Small intestine (tissue), 7 donors: Measurements from ENCODE around the gene CPZ. TPM values are rescaled to one million over a fixed set of nuclear protein-coding genes. Genes with fewer than 3 reads are reported as not detected.

Source experiments
- DNase-seq, 2 donors: peaks; one replicate each; pipeline versions ENCODE4 v3.0.0 to v3.0.0-alpha.2; 2013
- FAIRE-seq: peaks from 2 replicates; lab custom pipeline; 2012; peaks lifted over from hg19 to GRCh38; lab: Jason Lieb, UNC
- H3K27ac ChIP-seq, 3 donors: one replicate each; pipeline ENCODE4 v1.5.1; 2013; ENCODE audit warnings: low read length in 2 of 3, mild to moderate bottlenecking in 2 of 3, control low read depth in 1 of 3, inconsistent platforms in 1 of 3, low read depth in 1 of 3, moderate library complexity in 1 of 3
- H3K27me3 ChIP-seq, 3 donors: one replicate each; pipeline ENCODE4 v1.6.1; 2013; ENCODE audit warnings: low read length in 3 of 3, inconsistent platforms in 1 of 3; ENCODE audit not compliant: control insufficient read depth in 3 of 3, insufficient read depth in 3 of 3
- H3K36me3 ChIP-seq, 3 donors: one replicate each; pipeline ENCODE4 v1.6.1; 2013; ENCODE audit warnings: low read length in 3 of 3, inconsistent platforms in 1 of 3, low read depth in 1 of 3, mild to moderate bottlenecking in 1 of 3, moderate library complexity in 1 of 3; ENCODE audit not compliant: control insufficient read depth in 3 of 3, insufficient read depth in 2 of 3
- H3K4me1 ChIP-seq, 3 donors: one replicate each; pipeline ENCODE4 v1.6.1; 2013; ENCODE audit warnings: low read length in 2 of 3, inconsistent platforms in 1 of 3, low read depth in 1 of 3, mild to moderate bottlenecking in 1 of 3, moderate library complexity in 1 of 3; ENCODE audit not compliant: control insufficient read depth in 3 of 3, insufficient read depth in 2 of 3
- H3K4me3 ChIP-seq, 3 donors: one replicate each; pipeline ENCODE4 v1.5.1; 2013; ENCODE audit warnings: low read length in 3 of 3, control low read depth in 1 of 3, inconsistent platforms in 1 of 3, low read depth in 1 of 3, mild to moderate bottlenecking in 1 of 3, moderate library complexity in 1 of 3
- H3K9me3 ChIP-seq, 2 donors: one replicate each; pipeline ENCODE4 v1.6.1; 2013; ENCODE audit warnings: low read depth in 1 of 2, low read length in 1 of 2; ENCODE audit not compliant: control insufficient read depth in 2 of 2, insufficient read depth in 1 of 2
- WGBS, 3 donors: extraction: QIAGEN DNeasy Blood & Tissue Kit; methylation state at CpG; one replicate each; pipeline ENCODE4 v1.1.7; 2013; 5-methylcytosine and 5-hydroxymethylcytosine counted together
- polyA plus RNA-seq, 4 donors: library from polyadenylated mRNA; stranded (reverse) in 3 of 4; unstranded in 1 of 4; fragments of 200-250 nt in 3 of 4; fragments of 120-200 nt in 1 of 4; gene quantifications; one replicate each; pipeline versions ENCODE4 v1.2.1 to v1.2.3, GENCODE V29; 2013
- donor health status: healthy with polysubstance abuse.
- donor health status: control.
- donor health status: control.
- donor health status: Bipolar disorder and iron deficiency.
- donor health status: healthy.

CPZ gene
- polyA plus RNA-seq, 4 donors, result 0.27 to 3.8 (median 1.7) TPM; not detected in 1

DNA sequence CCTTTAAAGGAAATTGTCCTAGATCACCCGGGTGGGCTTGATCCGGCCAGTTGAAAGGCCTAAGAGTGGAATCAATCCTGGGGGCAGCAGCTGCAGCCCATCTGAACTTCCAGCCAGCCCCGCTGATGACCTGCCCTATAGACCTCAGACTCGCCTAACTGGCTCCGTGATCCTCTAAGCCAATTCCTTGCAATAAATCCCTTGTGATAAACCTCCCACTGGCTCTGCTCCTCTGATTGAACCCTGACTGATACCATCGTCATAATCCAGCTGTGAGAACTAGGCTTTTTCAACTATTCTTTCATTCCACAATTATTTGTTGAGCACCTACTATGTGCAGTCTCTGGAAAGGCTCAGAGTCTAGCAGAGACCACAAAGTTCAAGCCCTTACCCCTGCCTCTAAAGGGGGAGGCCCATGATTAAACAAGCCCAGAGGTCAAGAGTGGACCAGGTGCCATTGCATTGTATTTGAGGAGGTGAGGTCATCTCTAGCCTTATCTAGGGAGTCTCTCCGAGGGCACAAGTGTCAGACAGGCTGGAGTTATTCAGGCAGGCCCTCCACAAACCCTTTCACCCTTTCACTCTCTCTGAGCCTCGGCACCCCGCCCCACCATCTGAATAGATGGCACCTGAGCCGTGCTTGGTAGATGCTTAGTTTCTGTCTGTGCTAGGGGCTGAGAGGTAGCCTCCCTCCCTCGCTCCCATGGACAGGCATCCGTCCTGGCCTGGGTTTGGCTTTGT lies 32.9 kb upstream of the CPZ start:
- DNase-seq (no peak), FAIRE-seq (no peak)
- H3K36me3 ChIP-seq, result no peaks in the 10 kb centered on the region
- H3K4me1 ChIP-seq, result no peaks in the 10 kb centered on the region
- no peaks in the 10 kb centered on the region for H3K9me3 ChIP-seq
- no peak overlapping the region for H3K27ac ChIP-seq
- H3K27me3 ChIP-seq, result no peaks in the 10 kb centered on the region
- no peak overlapping the region for H3K4me3 ChIP-seq
- WGBS, 3 donors, result 55 to 75% (median 70%) methylated on average over 12 of the region's 12 CpGs

DNA sequence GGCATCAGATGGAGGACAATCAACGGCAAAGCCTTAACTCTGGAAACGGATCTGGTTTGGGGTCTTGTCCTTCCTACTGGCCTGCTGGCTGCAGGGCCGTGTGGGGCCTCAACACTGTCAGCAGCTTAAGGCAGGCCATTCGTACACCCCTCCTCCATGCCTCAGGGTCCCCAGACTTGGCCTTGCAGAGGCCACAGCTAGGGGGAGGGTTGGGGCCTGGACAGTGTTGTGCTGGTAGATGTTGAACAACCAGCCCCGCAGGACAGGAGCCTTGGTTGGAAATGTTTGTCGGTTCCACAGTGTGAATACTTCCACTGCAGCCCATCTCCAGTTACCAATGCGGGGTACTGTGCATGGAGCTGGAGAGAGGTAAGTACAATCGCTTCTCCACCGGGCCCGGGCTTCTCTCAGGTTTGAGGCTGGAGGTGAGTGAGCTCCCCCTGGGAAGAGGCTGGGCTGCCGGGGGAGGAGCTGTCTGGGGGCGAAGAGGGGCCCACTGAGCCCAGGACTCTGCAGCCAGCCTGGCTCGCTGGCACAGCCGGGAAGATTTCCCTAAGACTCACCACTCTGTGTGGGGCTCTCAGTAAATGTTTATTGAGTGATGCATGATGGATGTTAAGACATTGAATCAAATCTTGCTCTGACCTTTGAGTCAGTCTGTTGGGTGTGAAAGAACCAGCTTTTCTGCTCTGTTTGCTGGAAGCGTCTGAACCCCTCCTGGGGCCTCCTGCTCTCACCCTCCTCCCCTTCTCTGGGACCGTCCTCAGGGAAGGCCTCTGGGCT lies 32.1 kb upstream of the CPZ start:
- no peak overlapping the region for H3K4me3 ChIP-seq
- no peaks in the 10 kb centered on the region for H3K36me3 ChIP-seq
- DNase-seq (peak in 1 of 2 donors; percentile 60), FAIRE-seq (no peak)
- WGBS, 3 donors, result 63 to 75% (median 64%) methylated on average over 16 of the region's 16 CpGs
- no peaks in the 10 kb centered on the region for H3K9me3 ChIP-seq
- no peaks in the 10 kb centered on the region for H3K4me1 ChIP-seq
- H3K27ac ChIP-seq, result no peak overlapping the region
- no peaks in the 10 kb centered on the region for H3K27me3 ChIP-seq

GRCh38 chr4:8564595-8564994 lies 28.0 kb upstream of the CPZ start:
- H3K4me3 ChIP-seq, result no peak overlapping the region
- FAIRE-seq (no peak), DNase-seq (no peak)
- H3K27ac ChIP-seq, result no peak overlapping the region
- 29 to 46% (median 42%) methylated on average over 1 of the region's 1 CpG for WGBS, 3 donors
- H3K36me3 ChIP-seq, result no peaks in the 10 kb centered on the region
- no peaks in the 10 kb centered on the region for H3K4me1 ChIP-seq
- H3K9me3 ChIP-seq, result no peaks in the 10 kb centered on the region
- no peaks in the 10 kb centered on the region for H3K27me3 ChIP-seq

DNA sequence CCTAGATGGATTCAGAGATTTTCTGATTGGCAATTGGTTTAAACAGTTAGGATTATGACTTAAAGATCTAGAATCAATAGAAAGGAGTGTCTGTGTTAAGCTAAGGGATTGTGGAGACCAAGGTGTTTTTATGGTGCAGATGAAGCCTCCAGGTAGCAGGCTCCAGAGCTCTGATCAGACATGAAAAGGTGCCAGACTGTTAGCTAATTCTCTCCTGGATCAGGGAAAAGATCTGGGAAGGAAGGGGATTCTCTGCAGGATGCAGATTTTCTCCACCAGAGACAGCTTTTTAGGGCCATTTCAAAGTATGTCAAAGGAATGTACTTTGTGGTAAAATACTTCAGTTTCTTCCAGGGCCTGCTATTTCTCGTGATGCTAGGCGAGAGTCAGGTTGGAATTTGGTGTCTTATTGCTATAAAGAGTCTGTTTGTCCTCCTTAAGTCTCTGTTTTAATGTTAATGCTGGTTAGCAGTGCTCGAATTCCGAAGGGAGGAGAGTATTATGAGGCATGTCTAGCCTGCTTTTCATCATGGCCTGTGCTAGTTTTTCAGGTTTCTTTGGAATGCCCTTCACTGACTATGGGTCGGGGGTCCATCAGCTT lies 24.4 kb upstream of the CPZ start:
- DNase-seq, result no peak
- no peak for FAIRE-seq

GRCh38 chr4:8570201-8570600 lies 22.4 kb upstream of the CPZ start:
- H3K4me3 ChIP-seq, result no peak overlapping the region
- no peaks in the 10 kb centered on the region for H3K36me3 ChIP-seq
- H3K27me3 ChIP-seq, result no peaks in the 10 kb centered on the region
- WGBS, 3 donors, result 78 to 84% (median 84%) methylated on average over 1 of the region's 1 CpG
- FAIRE-seq, result peak; percentile 10
- no peak for DNase-seq
- H3K9me3 ChIP-seq, result no peaks in the 10 kb centered on the region
- H3K27ac ChIP-seq, result no peak overlapping the region
- H3K4me1 ChIP-seq, result no peaks in the 10 kb centered on the region

More for the DNA sequence above, 24.4 kb upstream of the CPZ start:
- WGBS, 3 donors, result 54 to 64% (median 59%) methylated on average over 5 of the region's 5 CpGs
- Histone ChIP-seq H3K9me3 (no peaks in the 10 kb centered on the region), H3K4me3 (no peak overlapping the region), H3K27me3 (no peaks in the 10 kb centered on the region), H3K4me1 (no peaks in the 10 kb centered on the region), H3K36me3 (no peaks in the 10 kb centered on the region), H3K27ac (no peak overlapping the region)

DNA sequence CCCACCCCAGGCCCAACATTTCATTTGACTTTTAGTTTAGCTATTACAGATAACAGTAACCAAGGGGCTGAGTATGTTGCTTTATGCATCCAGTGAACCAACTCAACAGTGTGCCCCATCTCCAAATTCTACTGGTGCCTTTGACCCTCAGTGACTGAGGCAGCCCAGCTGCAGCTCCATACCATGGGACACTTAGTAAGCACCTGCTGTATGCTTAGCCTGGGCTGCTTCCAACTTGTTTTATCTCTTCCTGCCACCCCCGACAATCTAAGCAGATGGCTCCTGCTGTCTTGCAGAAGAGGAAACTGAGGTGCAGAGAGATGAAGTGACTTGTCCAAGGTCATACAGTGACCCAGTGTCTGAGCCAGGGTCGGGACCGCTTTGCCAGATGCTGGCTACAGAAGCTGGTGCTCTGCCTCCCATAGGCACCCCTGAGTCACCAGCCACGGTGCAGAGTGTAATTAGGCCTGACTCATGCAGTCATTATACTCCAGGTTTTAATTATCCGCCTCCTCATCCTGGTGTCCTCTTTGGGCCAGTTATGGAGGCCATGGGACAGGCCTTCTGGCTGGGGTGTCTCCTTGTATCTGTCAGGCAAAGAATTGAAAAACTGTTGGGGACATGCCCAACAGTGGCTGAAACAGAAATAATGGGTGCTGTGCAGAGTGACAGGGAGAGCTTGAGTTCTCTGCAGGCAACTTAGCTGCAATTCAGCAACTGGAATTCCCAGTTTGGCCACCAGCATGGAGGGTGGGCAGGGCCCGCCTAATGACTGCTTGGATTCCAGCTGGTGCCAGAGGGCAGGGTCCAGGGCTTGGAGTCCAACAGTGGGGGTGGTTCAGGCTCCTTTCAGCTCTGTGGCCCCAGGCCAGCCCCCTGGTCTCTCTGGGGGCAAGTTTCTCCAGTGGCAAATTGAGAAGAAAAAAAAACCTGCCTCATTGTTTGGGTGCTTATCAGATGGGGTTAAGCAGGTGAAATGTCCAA lies 20.6 kb upstream of the CPZ start:
- Histone ChIP-seq H3K27ac (no peak overlapping the region), H3K9me3 (no peaks in the 10 kb centered on the region), H3K4me3 (no peak overlapping the region), H3K36me3 (no peaks in the 10 kb centered on the region), H3K4me1 (no peaks in the 10 kb centered on the region), H3K27me3 (peaks cover 0 to under 1% (median 0%) of the 10 kb centered on the region in 3 donors)
- DNase-seq (no peak), FAIRE-seq (no peak)
- 35 to 69% (median 42%) methylated on average over 6 of the region's 6 CpGs for WGBS, 3 donors

- Histone ChIP-seq H3K9me3 (no peaks in the 10 kb centered on the region), H3K27ac (no peak overlapping the region), H3K4me1 (no peaks in the 10 kb centered on the region), H3K27me3 (peaks cover 0 to 6% (median 3%) of the 10 kb centered on the region in 3 donors), H3K4me3 (no peak overlapping the region), H3K36me3 (no peaks in the 10 kb centered on the region)
- 78 to 90% (median 85%) methylated on average over 5 of the region's 5 CpGs for WGBS, 3 donors
- DNase-seq (no peak), FAIRE-seq (no peak)
Measured at GRCh38 chr4:8573266-8573665, 19.3 kb upstream of the CPZ start.
